Mesothelial cell of epicardium (in vitro differentiated cells): ENCODE results near the gene IL1RAPL1. TPM values are rescaled to one million over a fixed set of nuclear protein-coding genes. Genes with fewer than 3 reads are reported as not detected.

ENCODE experiments used
- DNase-seq, 2 experiments: peaks; one replicate each; pipeline ENCODE4 v3.0.0; 2021; ENCODE audit warnings: low spot score in 2 of 2; ENCODE audit not compliant: unreplicated experiment in 2 of 2
- H3K27ac Mint-ChIP-seq: 2 replicates; pipeline ENCODE4 v1.8.0; 2021; ENCODE audit warnings: mixed read lengths
- H3K27me3 Mint-ChIP-seq: 2 replicates; pipeline ENCODE4 v1.8.0; 2021; ENCODE audit warnings: low read depth, mixed read lengths
- H3K36me3 Mint-ChIP-seq: 2 replicates; pipeline ENCODE4 v1.8.0; 2021; ENCODE audit warnings: mixed read lengths
- H3K4me1 Mint-ChIP-seq: 2 replicates; pipeline ENCODE4 v1.8.0; 2021; ENCODE audit warnings: mixed read lengths
- H3K4me3 Mint-ChIP-seq: 2 replicates; pipeline ENCODE4 v1.8.0; 2021; ENCODE audit warnings: mild to moderate bottlenecking, moderate library complexity, mixed read lengths
- H3K9me3 Mint-ChIP-seq: 2 replicates; pipeline ENCODE4 v1.8.0; 2021; ENCODE audit warnings: mixed read lengths
- total RNA-seq: library from RNA; stranded (reverse); gene quantifications from 3 replicates; pipeline ENCODE4 v1.2.1, GENCODE V29; 2021
- TF ChIP-seq, protein P1 (sequence below): fragments of 200-600 bp; sonication (generic); IDR thresholded peaks from one replicate; pipeline ENCODE4 v1.5.0; 2021; ENCODE audit warnings: antibody characterized with exemption; ENCODE audit not compliant: unreplicated experiment

The IL1RAPL1 gene
- total RNA-seq, 1 donor from 2014 or later: 17.0 TPM

DNA sequence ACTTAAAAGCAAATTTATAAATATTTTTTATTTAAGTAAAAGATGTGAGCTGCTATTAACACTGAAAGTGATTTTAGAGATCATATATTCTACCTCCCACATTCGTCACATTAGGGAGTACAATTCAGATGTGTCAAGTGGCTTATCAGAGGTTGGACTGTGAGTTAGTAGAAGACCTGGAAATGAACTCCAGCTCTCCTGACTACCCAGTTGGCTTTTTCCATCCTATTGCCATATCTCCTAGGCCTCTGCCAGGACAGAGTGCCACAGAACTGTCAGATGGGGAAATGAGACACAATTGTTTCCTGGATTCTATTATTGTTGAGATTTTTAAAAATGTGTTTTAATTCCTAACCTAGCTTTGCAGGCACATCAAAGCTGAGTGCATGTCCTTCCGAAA is 994.0 kb downstream of the IL1RAPL1 start:
- no peaks in the 10 kb centered on the region for H3K27me3 Mint-ChIP-seq
- no peaks in the 10 kb centered on the region for H3K36me3 Mint-ChIP-seq
- H3K4me3 Mint-ChIP-seq: no peak overlapping the region
- peaks cover 4% of the 10 kb centered on the region for H3K9me3 Mint-ChIP-seq
- no peak for DNase-seq
- no peaks in the 10 kb centered on the region for H3K4me1 Mint-ChIP-seq
- no peak overlapping the region for H3K27ac Mint-ChIP-seq
- TF ChIP-seq, protein P1, sequence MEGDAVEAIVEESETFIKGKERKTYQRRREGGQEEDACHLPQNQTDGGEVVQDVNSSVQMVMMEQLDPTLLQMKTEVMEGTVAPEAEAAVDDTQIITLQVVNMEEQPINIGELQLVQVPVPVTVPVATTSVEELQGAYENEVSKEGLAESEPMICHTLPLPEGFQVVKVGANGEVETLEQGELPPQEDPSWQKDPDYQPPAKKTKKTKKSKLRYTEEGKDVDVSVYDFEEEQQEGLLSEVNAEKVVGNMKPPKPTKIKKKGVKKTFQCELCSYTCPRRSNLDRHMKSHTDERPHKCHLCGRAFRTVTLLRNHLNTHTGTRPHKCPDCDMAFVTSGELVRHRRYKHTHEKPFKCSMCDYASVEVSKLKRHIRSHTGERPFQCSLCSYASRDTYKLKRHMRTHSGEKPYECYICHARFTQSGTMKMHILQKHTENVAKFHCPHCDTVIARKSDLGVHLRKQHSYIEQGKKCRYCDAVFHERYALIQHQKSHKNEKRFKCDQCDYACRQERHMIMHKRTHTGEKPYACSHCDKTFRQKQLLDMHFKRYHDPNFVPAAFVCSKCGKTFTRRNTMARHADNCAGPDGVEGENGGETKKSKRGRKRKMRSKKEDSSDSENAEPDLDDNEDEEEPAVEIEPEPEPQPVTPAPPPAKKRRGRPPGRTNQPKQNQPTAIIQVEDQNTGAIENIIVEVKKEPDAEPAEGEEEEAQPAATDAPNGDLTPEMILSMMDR: no peak

DNA sequence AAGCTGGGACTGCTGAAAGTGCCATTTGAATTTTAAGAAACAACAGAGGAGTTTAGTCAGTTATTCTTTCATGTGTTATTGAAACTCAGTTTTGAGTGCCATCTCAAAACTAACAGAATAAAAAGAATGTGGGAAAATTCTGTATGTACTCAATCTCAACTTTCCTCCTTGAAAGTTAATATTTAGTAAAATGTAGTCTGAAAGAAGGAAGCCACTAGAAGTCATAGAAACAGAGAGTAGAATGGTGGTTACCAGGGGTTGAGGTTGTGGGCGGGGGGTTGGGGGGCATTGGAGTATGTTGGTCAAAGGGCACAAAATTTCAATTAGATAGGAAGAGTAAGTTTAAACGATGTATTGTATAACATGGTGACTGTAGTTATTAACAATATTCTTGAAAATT is 999.9 kb downstream of the IL1RAPL1 start:
- no peaks in the 10 kb centered on the region for H3K36me3 Mint-ChIP-seq
- no peak overlapping the region for H3K4me3 Mint-ChIP-seq
- TF ChIP-seq, protein P1: no peak
- no peaks in the 10 kb centered on the region for H3K4me1 Mint-ChIP-seq
- H3K27ac Mint-ChIP-seq: no peak overlapping the region
- no peaks in the 10 kb centered on the region for H3K9me3 Mint-ChIP-seq
- H3K27me3 Mint-ChIP-seq: no peaks in the 10 kb centered on the region
- DNase-seq: no peak

DNA sequence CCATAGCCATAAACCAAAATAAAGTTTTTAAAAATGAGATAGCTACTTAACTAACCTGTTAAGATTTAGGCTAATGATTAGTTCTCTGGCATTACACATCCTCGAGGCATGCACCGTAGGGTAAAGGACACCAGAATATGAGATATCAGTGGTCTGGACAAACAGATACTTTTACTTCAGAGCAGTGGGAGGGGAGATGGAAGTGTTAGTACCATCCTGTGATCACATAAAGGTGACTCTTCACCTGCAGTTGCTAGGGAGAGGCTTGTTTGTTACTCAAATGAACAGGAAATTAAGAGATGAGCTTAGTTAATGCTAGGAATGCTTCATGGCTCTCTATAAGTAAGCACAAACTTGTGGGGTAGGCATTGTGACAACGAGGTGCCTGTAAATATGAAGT is 1003.7 kb downstream of the IL1RAPL1 start:
- H3K4me1 Mint-ChIP-seq: no peaks in the 10 kb centered on the region
- H3K27me3 Mint-ChIP-seq: no peaks in the 10 kb centered on the region
- no peak overlapping the region for H3K27ac Mint-ChIP-seq
- DNase-seq: no peak
- H3K4me3 Mint-ChIP-seq: no peak overlapping the region
- peaks cover 13% of the 10 kb centered on the region for H3K9me3 Mint-ChIP-seq
- peaks cover 2% of the 10 kb centered on the region for H3K36me3 Mint-ChIP-seq
- TF ChIP-seq, protein P1: no peak

DNA sequence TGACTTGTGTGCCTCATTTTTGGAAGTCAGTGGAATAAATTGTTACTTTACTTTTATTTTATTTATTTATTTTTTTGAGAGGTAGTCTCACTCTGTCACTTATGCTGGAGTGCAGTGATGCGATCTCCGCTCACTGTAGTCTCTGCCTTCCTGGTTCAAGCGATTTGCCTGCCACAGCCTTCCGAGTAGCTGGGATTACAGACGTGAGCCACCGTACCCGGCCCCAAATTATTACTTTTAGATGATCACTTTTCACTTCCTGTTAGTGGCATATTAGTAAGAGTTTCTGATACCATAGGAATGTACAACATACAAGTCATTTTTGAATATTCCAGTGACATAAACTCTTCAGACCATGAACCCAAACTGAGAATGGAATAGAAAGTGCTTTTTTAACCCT is 1017.1 kb downstream of the IL1RAPL1 start:
- H3K4me1 Mint-ChIP-seq: no peaks in the 10 kb centered on the region
- no peak overlapping the region for H3K4me3 Mint-ChIP-seq
- TF ChIP-seq, protein P1: no peak
- no peaks in the 10 kb centered on the region for H3K27me3 Mint-ChIP-seq
- H3K27ac Mint-ChIP-seq: no peak overlapping the region
- peaks cover 11% of the 10 kb centered on the region for H3K9me3 Mint-ChIP-seq
- DNase-seq: no peak
- H3K36me3 Mint-ChIP-seq: no peaks in the 10 kb centered on the region

DNA sequence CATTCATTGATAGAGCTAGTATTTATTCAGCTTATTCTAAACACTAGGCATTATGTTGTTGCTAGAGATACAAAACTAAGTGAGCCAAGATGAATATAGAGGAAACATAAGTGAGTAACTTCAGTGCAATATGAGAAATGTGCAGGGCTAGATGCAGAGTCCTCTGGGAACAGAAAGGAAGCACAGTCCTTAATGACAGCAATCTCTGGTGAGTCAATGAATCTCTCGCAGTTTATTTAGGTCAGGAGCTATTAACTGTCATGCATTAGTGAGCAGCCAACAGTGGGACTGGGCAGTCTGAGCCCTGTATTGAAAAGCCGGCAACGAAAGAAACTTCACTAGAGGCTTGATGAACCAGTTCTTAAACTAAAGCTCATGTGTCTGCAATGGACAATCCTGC is 1030.0 kb downstream of the IL1RAPL1 start:
- Mint-ChIP-seq H3K4me3 (no peak overlapping the region), H3K9me3 (peaks cover 2% of the 10 kb centered on the region), H3K27me3 (no peaks in the 10 kb centered on the region), H3K4me1 (no peaks in the 10 kb centered on the region), H3K27ac (no peak overlapping the region), H3K36me3 (no peaks in the 10 kb centered on the region)
- DNase-seq: no peak
- TF ChIP-seq, protein P1: no peak

DNA sequence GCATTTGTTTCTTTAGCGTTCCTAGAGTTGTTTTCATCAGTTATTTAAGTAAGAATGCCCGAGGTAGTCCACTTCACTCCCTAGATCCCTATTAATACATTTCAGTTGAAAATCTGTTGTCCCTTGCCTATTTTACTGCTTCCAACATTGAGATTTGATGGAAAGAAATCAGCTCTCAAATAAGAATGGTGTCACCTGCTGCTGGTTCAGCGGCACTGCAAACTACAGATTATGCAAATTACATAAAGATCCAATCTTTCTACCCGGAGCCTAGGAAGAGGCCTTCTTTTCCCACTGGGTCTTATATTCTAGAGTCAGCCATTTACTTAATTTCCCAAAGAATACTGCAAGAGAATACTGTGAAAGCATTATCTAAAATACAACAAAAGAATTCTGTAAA is 1030.5 kb downstream of the IL1RAPL1 start:
- Mint-ChIP-seq H3K4me1 (no peaks in the 10 kb centered on the region), H3K27me3 (no peaks in the 10 kb centered on the region)

More for the DNA sequence above, 1030.5 kb downstream of the IL1RAPL1 start:
- Mint-ChIP-seq H3K9me3 (peaks cover 4% of the 10 kb centered on the region), H3K4me3 (no peak overlapping the region), H3K27ac (no peak overlapping the region), H3K36me3 (no peaks in the 10 kb centered on the region)
- no peak for DNase-seq
- TF ChIP-seq, protein P1: no peak
